ENCODE data around the gene CEP128.

DNA sequence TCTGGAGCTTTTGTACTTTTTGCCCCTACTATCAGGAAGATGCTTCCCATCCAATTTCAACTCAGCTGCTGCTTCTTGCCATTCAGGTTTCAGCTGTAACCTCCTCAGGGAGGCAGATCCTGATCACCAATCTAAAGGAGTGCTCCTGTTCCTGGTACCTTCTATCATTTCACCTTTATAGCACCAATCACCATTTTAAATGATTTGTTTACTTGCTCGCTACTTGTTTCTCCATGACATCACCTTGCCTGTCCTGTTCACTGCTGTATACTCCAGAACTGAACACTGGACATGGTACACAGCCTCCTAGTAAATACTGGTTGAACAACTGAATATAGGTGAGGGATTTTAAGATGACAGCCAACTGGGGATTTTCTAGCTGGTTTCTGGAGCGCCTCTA lies 443.0 kb downstream of the CEP128 start:
- TF ChIP-seq EZH2 (IDR thresholded peaks at IDR 0.05; ENCODE audit: insufficient read depth, poor library complexity, severe bottlenecking) (no peak), EZH2phosphoT487 (IDR thresholded peaks at IDR 0.05; ENCODE audit: insufficient read depth, low read depth) (no peak)
